ENCODE measurements around the gene GIT2.
A peak's percentile ranks its signal among the peaks of the same experiment; 100 is the strongest.
"Not testable (repeated sequence)": the region's sequence is repeated elsewhere in the genome, so short reads cannot be mapped to it uniquely, and the experiment has no call there.

Gene GIT2

GRCh38 chr12:110005319-110005973 is 9.3 kb upstream of the GIT2 start:
- no peak for DNase-seq

GRCh38 chr12:110004598-110004997 is 8.4 kb upstream of the GIT2 start:
- no peak for DNase-seq

- DNase-seq: no peak
Observed at GRCh38 chr12:110002676-110003515, 6.7 kb upstream of the GIT2 start.

- DNase-seq: no peak
Observed at GRCh38 chr12:110001596-110001995, 5.4 kb upstream of the GIT2 start.

- DNase-seq: peak; percentile 54
Observed at GRCh38 chr12:109999983-110000505, 3.9 kb upstream of the GIT2 start.

GRCh38 chr12:109999649-109999971 is 3.4 kb upstream of the GIT2 start:
- DNase-seq: no peak

GRCh38 chr12:109998904-109999648 is 2.9 kb upstream of the GIT2 start, which contains the start of gene ANKRD13A:
Gene ANKRD13A, plus strand, starts transcription at chr12:109999430. Its CDS starts 259 bp downstream, at chr12:109999689.
- DNase-seq: peak; percentile 96

- peak; percentile 17 for DNase-seq
Observed at GRCh38 chr12:109998241-109998903, 2.2 kb upstream of the GIT2 start.

- no peak for DNase-seq
Observed at GRCh38 chr12:109997393-109997792, 1.2 kb upstream of the GIT2 start.

GRCh38 chr12:109996483-109996853 is 300 bp upstream of the GIT2 start:
- no peak for DNase-seq

- DNase-seq: no peak
Observed at GRCh38 chr12:109995361-109995685, 845 bp downstream of the GIT2 start.

- DNase-seq: peak; percentile 29
Observed at GRCh38 chr12:109994401-109995175, 1.6 kb downstream of the GIT2 start.

- DNase-seq: no peak
Observed at GRCh38 chr12:109993091-109993490, 3.1 kb downstream of the GIT2 start.

GRCh38 chr12:109991586-109991985 is 4.6 kb downstream of the GIT2 start:
- DNase-seq: no peak

GRCh38 chr12:109989380-109989779 is 6.8 kb downstream of the GIT2 start:
- DNase-seq: no peak

- no peak for DNase-seq
Observed at GRCh38 chr12:109988903-109989302, 7.3 kb downstream of the GIT2 start.

- DNase-seq: no peak
Observed at GRCh38 chr12:109988274-109988673, 7.9 kb downstream of the GIT2 start.

- no peak for DNase-seq
Observed at GRCh38 chr12:109987615-109988014, 8.6 kb downstream of the GIT2 start.

GRCh38 chr12:109986236-109986635 is 9.9 kb downstream of the GIT2 start:
- not testable (repeated sequence) for DNase-seq

- no peak for DNase-seq
Observed at GRCh38 chr12:109983432-109984142, 12.6 kb downstream of the GIT2 start.

GRCh38 chr12:109982210-109982609 is 14.0 kb downstream of the GIT2 start:
- no peak for DNase-seq

GRCh38 chr12:109981311-109981710 is 14.9 kb downstream of the GIT2 start:
- no peak for DNase-seq

All from RPMI8226 (cell line).